A549 (cell line): Measurements from ENCODE around the gene MPHOSPH8. TPM values are rescaled to one million over a fixed set of nuclear protein-coding genes. Genes with fewer than 3 reads are reported as not detected.
"Not testable (repeated sequence)": the region's sequence is repeated elsewhere in the genome, so short reads cannot be mapped to it uniquely, and the experiment has no call there.

Experiments used
- ATAC-seq, 2 experiments: fragments of 200-7000 bp in 1 of 2; fragments of >200 bp in 1 of 2; cut with Nextera tagmentation in 1 of 2; cut with Tn5 transposase in 1 of 2; 3 replicates each; pipeline versions ENCODE4 v1.8.0 to v1.9.1; 2018 to 2020; ENCODE audit warnings: mild to moderate bottlenecking in 1 of 2, moderate library complexity in 1 of 2
- CTCF ChIA-PET: fragments of 300-600 bp; sonication (Branson Sonifier 250); formaldehyde crosslinking; extraction: SDS; loops from one replicate; lab custom pipeline; 2021; ENCODE audit warnings: antibody characterized with exemption, inconsistent platforms; lab: Yijun Ruan, JAX
- POLR2A ChIA-PET: fragments of 350-600 bp; formaldehyde crosslinking; extraction: SDS; loops from one replicate; lab custom pipeline; 2021; ENCODE audit warnings: antibody characterized with exemption, inconsistent platforms; lab: Yijun Ruan, JAX
- DNase-seq, 2 experiments: peaks; one replicate each; pipeline versions ENCODE4 v3.0.0 to v3.0.0-alpha.2; 2011 to 2016; ENCODE audit warnings: low read depth in 1 of 2, low spot score in 1 of 2
- FAIRE-seq: peaks from 2 replicates; lab custom pipeline; 2011; peaks lifted over from hg19 to GRCh38; lab: Jason Lieb, UNC
- H3K27ac ChIP-seq, 2 experiments: fragments of >200 bp; sonication (Bioruptor Twin); formaldehyde crosslinking; 3 replicates each; pipeline ENCODE4 v1.5.1; 2016 to 2017
- H3K4me1 ChIP-seq: fragments of >200 bp; sonication (Bioruptor Twin); formaldehyde crosslinking; 3 replicates; pipeline ENCODE4 v1.6.1; 2016
- H3K4me2 ChIP-seq: fragments of >200 bp; sonication (Bioruptor Twin); formaldehyde crosslinking; 3 replicates; pipeline ENCODE4 v1.6.1; 2016
- H3K4me3 ChIP-seq: fragments of >200 bp; sonication (Bioruptor Twin); formaldehyde crosslinking; 3 replicates; pipeline ENCODE4 v1.5.1; 2016
- H3K9me3 ChIP-seq: fragments of >200 bp; sonication (Bioruptor Twin); formaldehyde crosslinking; 3 replicates; pipeline ENCODE4 v1.6.1; 2016
- CHD4 ChIP-seq: fragments of 200-600 bp; sonication (generic); IDR thresholded peaks from 2 replicates; pipeline ENCODE4 v1.6.1; 2016; ENCODE audit warnings: antibody characterized with exemption, mild to moderate bottlenecking, borderline replicate concordance
- ESRRA ChIP-seq: fragments of 150-350 bp; IDR thresholded peaks from 2 replicates; pipeline ENCODE4 v1.6.1; 2014; ENCODE audit warnings: mild to moderate bottlenecking, low read length, borderline replicate concordance
- FOSB ChIP-seq: fragments of 250-450 bp; sonication (Bioruptor Pico); IDR thresholded peaks from 2 replicates; pipeline ENCODE4 v1.5.0; 2020; ENCODE audit warnings: mild to moderate bottlenecking, moderate library complexity
- FOSL2 ChIP-seq, 2 experiments: fragments of 450-650 bp in 1 of 2; fragments of >200 bp in 1 of 2; sonication (Bioruptor Twin) in 1 of 2; formaldehyde crosslinking; IDR thresholded peaks; 2 replicates each; pipeline versions ENCODE4 v1.5.0 to v1.6.1; 2016 to 2020; ENCODE audit warnings: mild to moderate bottlenecking in 1 of 2, moderate library complexity in 1 of 2
- GATA3 ChIP-seq: IDR thresholded peaks from 2 replicates; pipeline ENCODE4 v1.6.1; 2012; ENCODE audit warnings: borderline replicate concordance
- JUN ChIP-seq, 2 experiments: fragments of >200 bp; sonication (Bioruptor Twin); formaldehyde crosslinking; IDR thresholded peaks; 2 replicates in 1 of 2; 3 replicates in 1 of 2; pipeline ENCODE4 v1.6.1; 2016 to 2017
- MAFK ChIP-seq: fragments of 450-650 bp; IDR thresholded peaks from 2 replicates; pipeline ENCODE4 v1.6.1; 2014; ENCODE audit not compliant: partially characterized antibody
- MAZ ChIP-seq: fragments of 150-350 bp; IDR thresholded peaks from 2 replicates; pipeline ENCODE4 v1.6.1; 2014; ENCODE audit warnings: antibody characterized with exemption, low read depth, low read length, borderline replicate concordance
- NR3C1 ChIP-seq: fragments of >200 bp; sonication (Bioruptor Twin); formaldehyde crosslinking; IDR thresholded peaks from 3 replicates; pipeline ENCODE4 v1.6.1; 2017
- RCOR1 ChIP-seq: fragments of 150-350 bp; IDR thresholded peaks from 2 replicates; pipeline ENCODE4 v1.6.1; 2014; ENCODE audit warnings: antibody characterized with exemption, low read length, low read depth
- RFX5 ChIP-seq: fragments of 450-650 bp; IDR thresholded peaks from 2 replicates; pipeline ENCODE4 v1.7.1; 2014; ENCODE audit warnings: antibody characterized with exemption, mild to moderate bottlenecking, moderate library complexity
- ZC3H11A ChIP-seq: fragments of 450-650 bp; IDR thresholded peaks from 2 replicates; pipeline ENCODE4 v1.6.1; 2014; ENCODE audit warnings: antibody characterized with exemption, mild to moderate bottlenecking
- WGBS: methylation state at CpG from one replicate; pipeline ENCODE4 v1.1.6; 2017; ENCODE audit errors: missing lambda C conversion rate; 5-methylcytosine and 5-hydroxymethylcytosine counted together
- polyA plus RNA-seq, 4 experiments: library from polyadenylated mRNA; depleted of rRNA in 3 of 4; stranded (reverse); fragments of >200 nt; fragmentation: RNase III in 1 of 4; extraction: RNeasy Plus Mini Kit Qiagen cat#74134 plus additional on column Dnase treatment in 1 of 4; gene quantifications; 2 replicates in 3 of 4; 3 replicates in 1 of 4; pipeline ENCODE4 v1.2.3, GENCODE V29; 2011 to 2017
- TF ChIP-seq, protein P1 (sequence below): fragments of 250-450 bp; sonication (Bioruptor Pico); IDR thresholded peaks from 2 replicates; pipeline ENCODE4 v1.5.0; 2020; ENCODE audit warnings: low read depth, mild to moderate bottlenecking, moderate library complexity
- TF ChIP-seq, protein P2 (sequence below): fragments of 150-350 bp; IDR thresholded peaks from 2 replicates; pipeline ENCODE4 v1.6.1; 2014; ENCODE audit warnings: low read depth, mild to moderate bottlenecking, low read length
- TF ChIP-seq, protein P3 (sequence below): fragments of 200-600 bp; sonication (generic); IDR thresholded peaks from 2 replicates; pipeline ENCODE4 v1.6.1; 2016; ENCODE audit warnings: antibody characterized with exemption, mild to moderate bottlenecking, moderate library complexity
- TF ChIP-seq, protein P4 (sequence below): IDR thresholded peaks from 2 replicates; pipeline ENCODE4 v1.6.1; 2012

The MPHOSPH8 gene
- polyA plus RNA-seq, 2 of the 4 experiments (the other 2 are of a cell fraction): 15.2 to 16.2 TPM

DNA sequence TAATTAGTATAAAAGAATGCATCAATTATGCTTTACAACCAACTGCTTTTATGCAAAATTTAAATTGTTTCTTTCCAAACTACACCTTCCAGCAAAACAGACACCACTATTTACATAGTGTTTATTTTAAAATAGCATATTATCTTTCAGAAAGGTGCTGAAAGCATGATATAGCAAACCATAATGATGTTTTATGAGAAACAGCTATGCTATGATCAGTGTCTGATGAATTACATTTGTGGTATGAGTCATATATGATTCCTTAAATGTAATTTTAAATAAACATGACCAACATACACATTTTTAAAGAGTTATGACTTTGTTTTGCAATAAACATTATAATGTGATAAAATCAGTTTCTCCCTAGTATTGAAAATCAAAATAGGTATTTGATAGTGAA lies 68.2 kb downstream of the MPHOSPH8 start:
- not testable (repeated sequence) for ATAC-seq; TF ChIP-seq FOSL2 (IDR thresholded peaks at IDR 0.05)
- 0 out of 2 replicates have a peak, but pooled peaks have one; percentile 20 for TF ChIP-seq FOSL2 (CRISPR knock-in tag; IDR thresholded peaks at IDR 0.05)

DNA sequence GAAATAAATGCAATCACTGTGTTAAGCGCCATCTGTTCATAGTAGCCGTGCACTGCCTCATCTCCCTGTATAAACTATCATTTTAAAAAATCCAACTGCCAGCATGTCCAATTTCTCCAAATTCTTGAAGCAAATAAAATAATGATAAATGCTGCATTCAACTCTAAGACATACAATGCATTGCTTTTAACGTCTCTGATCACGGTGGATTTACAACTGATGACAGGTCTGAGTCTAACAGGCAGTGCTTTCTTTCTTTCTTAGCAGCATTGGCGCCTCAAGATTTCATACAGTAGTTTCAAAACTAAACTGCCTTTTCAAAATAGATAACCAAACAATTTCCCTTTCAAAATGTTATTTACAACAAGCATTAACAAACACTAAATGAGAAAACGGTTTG lies 70.8 kb downstream of the MPHOSPH8 start:
- H3K4me3 ChIP-seq: not testable (repeated sequence)
- WGBS: 78% methylated on average over 6 of the region's 6 CpGs

More for the DNA sequence above, 68.2 kb downstream of the MPHOSPH8 start:
- H3K4me3 ChIP-seq, H3K4me1 ChIP-seq, H3K9me3 ChIP-seq, H3K27ac ChIP-seq, FAIRE-seq, H3K4me2 ChIP-seq, POLR2A ChIA-PET, DNase-seq: not testable (repeated sequence)
- CTCF ChIA-PET: interaction anchor here (0.5 kb wide), 1 partner anchor 159 kb away, joined by 3 read pairs; no protein-coding TSS in a partner anchor

DNA sequence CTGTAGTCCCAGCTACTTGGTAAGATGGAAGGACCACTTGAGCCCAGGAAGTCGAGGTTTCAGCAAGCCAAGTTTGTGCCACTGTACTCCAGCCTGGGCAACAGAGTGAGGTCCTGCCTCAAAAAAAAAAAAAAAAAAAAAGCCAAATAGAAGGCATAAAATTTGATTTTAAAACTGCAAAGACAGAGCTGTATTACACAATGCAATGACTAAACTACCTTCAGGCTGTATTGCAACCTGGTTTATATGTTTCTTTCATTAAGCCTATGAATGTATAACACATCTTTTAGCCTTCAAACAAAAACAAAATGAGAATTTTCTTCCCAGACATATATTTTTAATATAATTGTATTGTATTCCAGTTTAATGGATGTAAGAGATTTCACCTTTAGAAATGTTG lies 75.6 kb downstream of the MPHOSPH8 start:
- H3K4me2 ChIP-seq, H3K4me3 ChIP-seq, H3K27ac ChIP-seq, POLR2A ChIA-PET, ATAC-seq, FAIRE-seq, H3K9me3 ChIP-seq, H3K4me1 ChIP-seq, DNase-seq: not testable (repeated sequence)
- WGBS: 100% methylated on average over 1 of the region's 1 CpG
- CTCF ChIA-PET: interaction anchor here (1.2 kb wide), 1 partner anchor 26 kb away, joined by 3 read pairs; no protein-coding TSS in a partner anchor

More for the DNA sequence above, 70.8 kb downstream of the MPHOSPH8 start:
- H3K9me3 ChIP-seq, H3K4me2 ChIP-seq, DNase-seq, FAIRE-seq, ATAC-seq, H3K4me1 ChIP-seq, POLR2A ChIA-PET, H3K27ac ChIP-seq, CTCF ChIA-PET: not testable (repeated sequence)

DNA sequence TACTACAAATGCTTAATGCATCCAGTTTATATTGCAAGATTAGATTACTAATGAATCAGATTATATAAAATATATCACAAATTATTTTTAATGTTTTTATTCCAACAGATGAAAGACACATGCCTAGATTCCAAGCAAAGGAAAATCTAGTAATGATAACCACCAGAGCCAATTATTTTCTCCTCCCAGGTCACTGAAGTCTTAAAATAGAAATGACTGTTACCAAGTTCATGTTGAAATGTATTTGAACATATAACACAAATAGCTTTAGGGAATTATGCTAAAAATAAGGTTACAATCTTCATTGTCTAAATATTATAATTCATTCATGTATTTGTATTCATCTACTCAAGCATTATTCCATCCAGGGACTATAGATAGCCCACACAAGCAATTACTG lies 76.3 kb downstream of the MPHOSPH8 start:
- ATAC-seq, POLR2A ChIA-PET: not testable (repeated sequence)

DNA sequence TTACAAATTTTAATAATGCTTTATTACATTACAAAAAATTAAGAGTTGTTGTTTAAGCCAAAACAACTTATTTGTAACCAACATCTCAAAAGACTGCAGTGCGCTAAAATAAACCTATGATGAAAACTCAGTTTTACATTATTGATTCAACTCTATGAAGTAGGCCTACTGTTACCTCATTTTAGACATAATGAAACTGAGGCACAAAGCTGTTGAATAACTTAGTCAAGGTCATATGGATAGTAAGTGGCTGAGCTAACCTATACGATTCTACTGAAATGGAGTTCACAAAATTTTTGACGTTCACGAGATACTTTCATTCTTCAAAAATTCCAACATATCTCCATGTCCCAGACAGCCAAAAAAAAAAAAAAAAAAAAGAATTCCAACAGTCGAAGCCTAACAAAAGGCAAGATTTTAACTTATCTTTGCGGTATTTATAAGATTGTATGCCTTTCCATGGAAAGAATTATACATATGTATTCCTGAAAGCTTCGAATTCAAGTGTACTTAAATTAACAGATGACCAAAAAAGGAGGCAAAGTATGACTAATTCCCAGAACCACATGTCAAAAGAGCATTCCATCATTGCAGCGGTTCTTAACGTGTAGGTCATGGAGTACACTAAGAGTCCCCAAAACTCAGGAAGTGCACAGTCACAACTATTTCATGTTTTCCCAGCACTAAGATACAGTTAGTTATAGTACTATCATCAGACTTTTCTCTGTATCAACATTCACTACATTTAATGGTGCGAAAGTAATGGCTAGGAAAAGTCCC lies 79.9 kb downstream of the MPHOSPH8 start:
- no peak for ATAC-seq

More for the DNA sequence above, 76.3 kb downstream of the MPHOSPH8 start:
- H3K4me1 ChIP-seq, FAIRE-seq, H3K9me3 ChIP-seq, H3K4me3 ChIP-seq, CTCF ChIA-PET, H3K27ac ChIP-seq, H3K4me2 ChIP-seq, DNase-seq: not testable (repeated sequence)

More for the DNA sequence above, 79.9 kb downstream of the MPHOSPH8 start:
- FAIRE-seq: no peak
- no peak overlapping the region for H3K27ac ChIP-seq
- H3K4me3 ChIP-seq: no peak overlapping the region
- no peak for DNase-seq
- no peaks in the 10 kb centered on the region for H3K9me3 ChIP-seq
- POLR2A ChIA-PET: no interaction called here
- no peak overlapping the region for H3K4me2 ChIP-seq
- 68% methylated on average over 10 of the region's 10 CpGs for WGBS
- TF ChIP-seq JUN (IDR thresholded peaks at IDR 0.05) (no peak), MAZ (no peak), MAFK (no peak), RFX5 (no peak), FOSB (CRISPR knock-in tag) (no peak), ZC3H11A (no peak), ESRRA (no peak), RCOR1 (no peak), NR3C1 (no peak), CHD4 (no peak), GATA3 (no peak)
- TF ChIP-seq, protein P1, sequence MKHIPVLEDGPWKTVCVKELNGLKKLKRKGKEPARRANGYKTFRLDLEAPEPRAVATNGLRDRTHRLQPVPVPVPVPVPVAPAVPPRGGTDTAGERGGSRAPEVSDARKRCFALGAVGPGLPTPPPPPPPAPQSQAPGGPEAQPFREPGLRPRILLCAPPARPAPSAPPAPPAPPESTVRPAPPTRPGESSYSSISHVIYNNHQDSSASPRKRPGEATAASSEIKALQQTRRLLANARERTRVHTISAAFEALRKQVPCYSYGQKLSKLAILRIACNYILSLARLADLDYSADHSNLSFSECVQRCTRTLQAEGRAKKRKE (CRISPR knock-in tag): no peak
- TF ChIP-seq, protein P2, sequence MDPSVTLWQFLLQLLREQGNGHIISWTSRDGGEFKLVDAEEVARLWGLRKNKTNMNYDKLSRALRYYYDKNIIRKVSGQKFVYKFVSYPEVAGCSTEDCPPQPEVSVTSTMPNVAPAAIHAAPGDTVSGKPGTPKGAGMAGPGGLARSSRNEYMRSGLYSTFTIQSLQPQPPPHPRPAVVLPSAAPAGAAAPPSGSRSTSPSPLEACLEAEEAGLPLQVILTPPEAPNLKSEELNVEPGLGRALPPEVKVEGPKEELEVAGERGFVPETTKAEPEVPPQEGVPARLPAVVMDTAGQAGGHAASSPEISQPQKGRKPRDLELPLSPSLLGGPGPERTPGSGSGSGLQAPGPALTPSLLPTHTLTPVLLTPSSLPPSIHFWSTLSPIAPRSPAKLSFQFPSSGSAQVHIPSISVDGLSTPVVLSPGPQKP: no peak
- TF ChIP-seq, protein P3, sequence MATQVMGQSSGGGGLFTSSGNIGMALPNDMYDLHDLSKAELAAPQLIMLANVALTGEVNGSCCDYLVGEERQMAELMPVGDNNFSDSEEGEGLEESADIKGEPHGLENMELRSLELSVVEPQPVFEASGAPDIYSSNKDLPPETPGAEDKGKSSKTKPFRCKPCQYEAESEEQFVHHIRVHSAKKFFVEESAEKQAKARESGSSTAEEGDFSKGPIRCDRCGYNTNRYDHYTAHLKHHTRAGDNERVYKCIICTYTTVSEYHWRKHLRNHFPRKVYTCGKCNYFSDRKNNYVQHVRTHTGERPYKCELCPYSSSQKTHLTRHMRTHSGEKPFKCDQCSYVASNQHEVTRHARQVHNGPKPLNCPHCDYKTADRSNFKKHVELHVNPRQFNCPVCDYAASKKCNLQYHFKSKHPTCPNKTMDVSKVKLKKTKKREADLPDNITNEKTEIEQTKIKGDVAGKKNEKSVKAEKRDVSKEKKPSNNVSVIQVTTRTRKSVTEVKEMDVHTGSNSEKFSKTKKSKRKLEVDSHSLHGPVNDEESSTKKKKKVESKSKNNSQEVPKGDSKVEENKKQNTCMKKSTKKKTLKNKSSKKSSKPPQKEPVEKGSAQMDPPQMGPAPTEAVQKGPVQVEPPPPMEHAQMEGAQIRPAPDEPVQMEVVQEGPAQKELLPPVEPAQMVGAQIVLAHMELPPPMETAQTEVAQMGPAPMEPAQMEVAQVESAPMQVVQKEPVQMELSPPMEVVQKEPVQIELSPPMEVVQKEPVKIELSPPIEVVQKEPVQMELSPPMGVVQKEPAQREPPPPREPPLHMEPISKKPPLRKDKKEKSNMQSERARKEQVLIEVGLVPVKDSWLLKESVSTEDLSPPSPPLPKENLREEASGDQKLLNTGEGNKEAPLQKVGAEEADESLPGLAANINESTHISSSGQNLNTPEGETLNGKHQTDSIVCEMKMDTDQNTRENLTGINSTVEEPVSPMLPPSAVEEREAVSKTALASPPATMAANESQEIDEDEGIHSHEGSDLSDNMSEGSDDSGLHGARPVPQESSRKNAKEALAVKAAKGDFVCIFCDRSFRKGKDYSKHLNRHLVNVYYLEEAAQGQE: no peak
- TF ChIP-seq, protein P4, sequence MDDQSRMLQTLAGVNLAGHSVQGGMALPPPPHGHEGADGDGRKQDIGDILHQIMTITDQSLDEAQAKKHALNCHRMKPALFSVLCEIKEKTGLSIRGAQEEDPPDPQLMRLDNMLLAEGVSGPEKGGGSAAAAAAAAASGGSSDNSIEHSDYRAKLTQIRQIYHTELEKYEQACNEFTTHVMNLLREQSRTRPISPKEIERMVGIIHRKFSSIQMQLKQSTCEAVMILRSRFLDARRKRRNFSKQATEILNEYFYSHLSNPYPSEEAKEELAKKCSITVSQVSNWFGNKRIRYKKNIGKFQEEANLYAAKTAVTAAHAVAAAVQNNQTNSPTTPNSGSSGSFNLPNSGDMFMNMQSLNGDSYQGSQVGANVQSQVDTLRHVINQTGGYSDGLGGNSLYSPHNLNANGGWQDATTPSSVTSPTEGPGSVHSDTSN: no peak
- CTCF ChIA-PET: no interaction called here
- no peaks in the 10 kb centered on the region for H3K4me1 ChIP-seq
